HEK293T (cell line): ENCODE results near the gene CPSF7.

Experiments
- CTCF ChIA-PET: fragments of 350-600 bp; formaldehyde crosslinking; extraction: SDS; loops from one replicate; lab custom pipeline; 2021; ENCODE audit warnings: antibody characterized with exemption, inconsistent platforms; lab: Yijun Ruan, JAX
- POLR2A ChIA-PET: fragments of 350-600 bp; formaldehyde crosslinking; extraction: SDS; loops from one replicate; lab custom pipeline; 2020; ENCODE audit warnings: antibody characterized with exemption, inconsistent platforms; lab: Yijun Ruan, JAX
- DNase-seq: peaks from one replicate; pipeline ENCODE4 v3.0.0; 2012; ENCODE audit warnings: mixed read lengths; ENCODE audit errors: extremely low spot score
- ARNT ChIP-seq: fragments of 450-650 bp; IDR thresholded peaks from 2 replicates; pipeline ENCODE4 v1.6.1; 2017; ENCODE audit warnings: mild to moderate bottlenecking
- BHLHE40 ChIP-seq: fragments of 450-650 bp; IDR thresholded peaks from 2 replicates; pipeline ENCODE4 v1.6.1; 2016; ENCODE audit warnings: mild to moderate bottlenecking, moderate library complexity, borderline replicate concordance
- CTBP1 ChIP-seq: fragments of 450-650 bp; IDR thresholded peaks from 2 replicates; pipeline ENCODE4 v1.6.1; 2016; ENCODE audit warnings: borderline replicate concordance
- ELF4 ChIP-seq: fragments of 450-650 bp; IDR thresholded peaks from 2 replicates; pipeline ENCODE4 v1.6.1; 2017; ENCODE audit warnings: antibody characterized with exemption
- FOXA1 ChIP-seq: fragments of 450-650 bp; IDR thresholded peaks from 2 replicates; pipeline ENCODE4 v1.6.1; 2016; ENCODE audit warnings: mild to moderate bottlenecking
- FOXK2 ChIP-seq: fragments of 450-650 bp; IDR thresholded peaks from 2 replicates; pipeline ENCODE4 v1.6.1; 2016; ENCODE audit warnings: mild to moderate bottlenecking
- FOXM1 ChIP-seq: fragments of 450-650 bp; IDR thresholded peaks from 2 replicates; pipeline ENCODE4 v1.6.1; 2017; ENCODE audit warnings: mild to moderate bottlenecking, borderline replicate concordance
- HDGF ChIP-seq: fragments of 450-650 bp; IDR thresholded peaks from 2 replicates; pipeline ENCODE4 v1.6.1; 2017; ENCODE audit warnings: antibody characterized with exemption, borderline replicate concordance
- L3MBTL2 ChIP-seq: fragments of 450-650 bp; conservative IDR thresholded peaks from 2 replicates; pipeline ENCODE4 v1.6.1; 2016; ENCODE audit warnings: mild to moderate bottlenecking
- LEF1 ChIP-seq: fragments of 450-650 bp; IDR thresholded peaks from 2 replicates; pipeline ENCODE4 v1.6.1; 2017; ENCODE audit warnings: mild to moderate bottlenecking, borderline replicate concordance
- NFRKB ChIP-seq: fragments of 450-650 bp; IDR thresholded peaks from 2 replicates; pipeline ENCODE4 v1.6.1; 2016; ENCODE audit warnings: mild to moderate bottlenecking, moderate library complexity
- SP1 ChIP-seq: fragments of 450-650 bp; IDR thresholded peaks from 2 replicates; pipeline ENCODE4 v1.6.1; 2017
- SUZ12 ChIP-seq: fragments of 450-650 bp; IDR thresholded peaks from 2 replicates; pipeline ENCODE4 v1.6.1; 2016; ENCODE audit warnings: mild to moderate bottlenecking
- TARDBP ChIP-seq: fragments of 450-650 bp; IDR thresholded peaks from 2 replicates; pipeline ENCODE4 v1.6.1; 2016
- ZNF384 ChIP-seq: fragments of 450-650 bp; IDR thresholded peaks from 2 replicates; pipeline ENCODE4 v1.6.1; 2016
- TF ChIP-seq, protein P1 (sequence below): fragments of 450-650 bp; IDR thresholded peaks from 2 replicates; pipeline ENCODE4 v1.6.1; 2016

The CPSF7 gene

DNA sequence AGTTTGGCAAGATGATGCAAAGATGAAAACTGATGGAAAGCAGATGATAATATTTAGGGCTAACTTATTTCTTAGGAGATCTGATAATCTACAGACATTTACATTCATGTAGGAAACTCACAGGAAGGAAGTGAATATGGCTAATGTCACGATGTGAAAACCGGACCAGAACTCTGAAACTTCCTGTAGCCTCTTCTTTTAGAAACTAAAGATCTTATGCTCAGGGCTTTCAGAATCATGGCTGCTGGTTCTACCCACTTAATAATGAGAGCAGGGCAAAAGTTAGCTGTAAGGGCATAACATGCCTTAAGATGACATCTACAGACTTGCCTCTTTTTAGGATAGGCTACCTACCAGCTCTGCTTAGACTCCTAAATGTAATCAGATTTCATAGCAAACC is 15.2 kb downstream of the CPSF7 start:
- DNase-seq: no peak
- TF ChIP-seq SUZ12 (no peak), FOXA1 (no peak), FOXM1 (no peak), ELF4 (no peak), TARDBP (no peak), SP1 (no peak), ARNT (no peak), HDGF (no peak), ZNF384 (no peak), L3MBTL2 (no peak), CTBP1 (no peak), FOXK2 (no peak), LEF1 (no peak), NFRKB (no peak), BHLHE40 (no peak)
- TF ChIP-seq, protein P1, sequence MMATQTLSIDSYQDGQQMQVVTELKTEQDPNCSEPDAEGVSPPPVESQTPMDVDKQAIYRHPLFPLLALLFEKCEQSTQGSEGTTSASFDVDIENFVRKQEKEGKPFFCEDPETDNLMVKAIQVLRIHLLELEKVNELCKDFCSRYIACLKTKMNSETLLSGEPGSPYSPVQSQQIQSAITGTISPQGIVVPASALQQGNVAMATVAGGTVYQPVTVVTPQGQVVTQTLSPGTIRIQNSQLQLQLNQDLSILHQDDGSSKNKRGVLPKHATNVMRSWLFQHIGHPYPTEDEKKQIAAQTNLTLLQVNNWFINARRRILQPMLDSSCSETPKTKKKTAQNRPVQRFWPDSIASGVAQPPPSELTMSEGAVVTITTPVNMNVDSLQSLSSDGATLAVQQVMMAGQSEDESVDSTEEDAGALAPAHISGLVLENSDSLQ: no peak
- ChIA-PET POLR2A (no interaction called here), CTCF (no interaction called here)

DNA sequence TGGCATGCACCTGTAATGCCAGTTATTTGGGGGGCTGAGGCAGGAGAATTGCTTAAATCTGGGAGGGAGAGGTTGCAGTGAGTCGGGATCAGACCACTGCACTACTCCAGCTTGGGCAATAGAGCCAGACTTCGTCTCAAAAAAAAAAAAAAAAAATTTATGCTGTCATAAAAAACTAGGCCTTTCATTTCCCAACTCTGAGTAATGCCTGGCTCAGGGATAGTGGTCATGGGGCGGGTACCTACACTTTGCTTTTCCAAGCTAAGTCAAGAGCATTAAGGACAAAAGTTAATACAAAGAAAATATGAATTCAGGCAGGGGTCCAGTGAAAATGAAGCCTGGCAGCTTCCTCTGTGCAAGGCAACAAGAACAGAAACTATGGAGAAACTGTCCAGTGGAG is 16.3 kb downstream of the CPSF7 start:
- no peak for DNase-seq
- TF ChIP-seq NFRKB: no peak
- TF ChIP-seq ARNT: no peak
- no peak for TF ChIP-seq FOXK2
- no peak for TF ChIP-seq HDGF
- TF ChIP-seq L3MBTL2: no peak
- ChIA-PET CTCF (no interaction called here), POLR2A (interaction anchor here (0.6 kb wide), 1 partner anchor 151 kb away, joined by 3 read pairs; no protein-coding TSS in a partner anchor)

DNA sequence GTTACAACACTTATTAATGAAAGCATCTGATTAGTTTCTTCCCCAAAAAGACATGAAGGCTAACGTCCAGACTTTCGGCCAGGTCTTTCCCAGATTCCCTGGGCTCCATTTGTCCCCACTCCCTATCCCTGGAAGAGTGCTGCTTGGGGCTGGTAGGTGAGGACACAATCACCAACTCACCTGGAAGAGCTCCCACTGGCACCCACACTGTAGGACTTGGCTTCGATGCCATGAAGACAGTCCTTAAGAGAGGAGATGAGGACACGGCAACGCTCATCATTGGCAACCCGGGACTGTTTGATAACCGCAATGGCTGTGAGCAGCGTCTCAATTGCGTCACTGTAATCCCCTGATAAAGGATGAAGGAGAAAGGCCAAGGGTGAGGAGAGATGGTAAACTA is 18.2 kb downstream of the CPSF7 start:
- ChIA-PET POLR2A (interaction anchor here (1.3 kb wide), 1 partner anchor 10 kb away, joined by 5 read pairs; no protein-coding TSS in a partner anchor), CTCF (no interaction called here)
- no peak for TF ChIP-seq CTBP1
- TF ChIP-seq ARNT: no peak
- TF ChIP-seq FOXA1: no peak
- TF ChIP-seq L3MBTL2: no peak
- TF ChIP-seq, protein P1: no peak
- no peak for DNase-seq

DNA sequence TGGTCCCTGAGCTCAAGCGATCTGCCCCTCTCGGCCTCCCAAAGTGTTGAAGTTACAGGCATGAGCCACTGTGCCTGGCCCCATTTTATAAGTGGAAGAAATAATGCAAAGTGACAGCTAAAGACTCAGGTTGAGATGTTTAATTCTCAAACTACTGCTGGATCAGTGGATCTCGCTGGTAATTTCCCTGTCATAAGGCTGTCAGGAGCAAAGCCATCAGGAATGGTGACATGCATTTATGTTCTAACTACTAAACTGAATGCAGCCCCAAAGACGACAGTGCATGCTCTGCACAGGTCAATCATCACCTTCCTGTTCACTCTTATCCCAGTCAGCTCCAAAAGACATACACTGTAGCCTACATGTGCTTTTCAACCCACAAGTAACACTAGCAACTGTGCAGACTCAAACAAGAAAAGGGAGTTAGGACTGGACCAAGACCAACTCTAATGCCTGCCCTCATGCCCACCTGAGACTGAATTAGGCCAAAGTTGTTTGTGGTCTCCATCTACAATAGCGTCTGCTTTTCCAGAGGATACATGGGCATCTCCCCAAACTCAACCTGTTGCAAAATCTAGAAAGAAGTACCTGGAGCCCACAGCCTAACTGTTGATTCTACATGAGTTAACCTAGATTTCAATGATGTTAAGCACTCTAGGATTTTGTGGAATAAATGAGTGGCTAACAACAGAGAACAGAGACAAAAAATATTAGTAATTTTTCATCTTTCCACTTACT is 22.6 kb downstream of the CPSF7 start:
- POLR2A ChIA-PET: no interaction called here
- CTCF ChIA-PET: interaction anchor here (0.6 kb wide), 1 partner anchor 87 kb away, joined by 5 read pairs; no protein-coding TSS in a partner anchor
- TF ChIP-seq ELF4 (no peak), ARNT (no peak), FOXK2 (no peak), BHLHE40 (no peak), L3MBTL2 (no peak), TARDBP (no peak), NFRKB (no peak), HDGF (no peak), FOXA1 (no peak), ZNF384 (no peak), SUZ12 (no peak), LEF1 (no peak), CTBP1 (no peak), FOXM1 (no peak), SP1 (no peak)
- TF ChIP-seq, protein P1: no peak
- DNase-seq: no peak

DNA sequence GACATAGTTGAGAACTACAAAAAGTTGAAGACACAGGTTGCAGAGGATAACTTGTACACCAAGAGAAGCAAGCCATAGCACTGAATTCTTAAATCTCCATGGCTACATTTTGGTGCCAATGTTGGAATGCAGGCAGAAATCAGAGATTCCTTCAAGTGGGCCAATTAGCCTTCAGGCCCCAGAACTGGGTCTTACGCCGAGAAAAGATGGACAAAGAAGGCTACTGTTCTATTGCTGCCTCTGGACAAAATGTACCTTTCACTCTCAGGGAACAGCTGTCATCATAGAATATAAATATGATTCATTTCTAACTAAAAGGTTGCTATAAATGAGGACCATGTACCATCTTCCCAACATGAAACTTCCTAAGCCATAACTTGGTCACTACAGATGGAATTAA is 23.7 kb downstream of the CPSF7 start:
- no peak for TF ChIP-seq ARNT
- no peak for TF ChIP-seq ELF4
- no peak for TF ChIP-seq SUZ12
- no peak for TF ChIP-seq ZNF384
- TF ChIP-seq LEF1: no peak
- DNase-seq: no peak
- ChIA-PET POLR2A (no interaction called here), CTCF (no interaction called here)

DNA sequence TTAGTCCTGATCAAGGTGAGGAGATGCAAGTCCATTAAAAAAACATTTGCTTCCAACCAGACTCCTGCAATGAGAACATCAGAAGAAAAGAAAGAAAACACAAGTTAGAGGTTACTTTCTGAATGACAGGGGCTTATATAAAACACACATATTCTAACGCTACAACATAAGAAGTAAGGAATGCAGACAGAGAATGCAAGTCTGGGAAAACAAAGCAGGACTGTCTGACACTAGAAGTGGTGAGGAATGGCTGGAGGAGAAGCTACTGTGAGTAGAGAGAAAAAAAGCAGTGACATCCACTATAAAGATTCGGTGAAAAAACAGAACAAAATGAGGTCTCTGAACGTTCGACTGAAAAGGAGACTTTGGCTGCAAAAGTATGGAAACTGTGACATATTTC is 25.1 kb downstream of the CPSF7 start:
- CTCF ChIA-PET: interaction anchor here (0.5 kb wide), 1 partner anchor 80 kb away, joined by 3 read pairs; no protein-coding TSS in a partner anchor
- no peak for DNase-seq
- TF ChIP-seq FOXM1 (no peak), CTBP1 (no peak)
- POLR2A ChIA-PET: no interaction called here

DNA sequence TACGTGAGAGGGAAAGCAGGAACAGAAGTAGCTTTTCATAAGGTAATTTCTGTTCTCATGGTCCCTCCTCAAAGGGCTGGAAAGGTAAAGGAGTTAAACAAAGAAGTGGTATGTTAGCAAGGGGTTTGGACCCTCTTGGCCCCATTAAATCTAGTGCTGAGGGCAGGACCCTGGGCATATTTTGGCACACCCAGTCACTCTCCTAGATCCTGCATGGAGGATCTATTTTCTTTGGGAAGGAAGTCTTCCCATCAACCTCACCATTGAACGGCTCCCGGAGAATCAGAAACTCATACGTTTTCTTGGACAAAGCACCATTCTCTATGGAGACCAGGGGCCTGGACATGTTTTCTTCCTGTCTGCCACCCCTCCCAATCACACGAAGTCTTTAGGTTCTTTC is 25.7 kb downstream of the CPSF7 start:
- DNase-seq: no peak
- ChIA-PET POLR2A (no interaction called here), CTCF (no interaction called here)
- no peak for TF ChIP-seq TARDBP
